Measurements from ENCODE around the gene RTN3. TPM values are rescaled to one million over a fixed set of nuclear protein-coding genes. Genes with fewer than 3 reads are reported as not detected.

RTN3 gene
- total RNA-seq, 1 experiment from 2014 or later, result 275 TPM

- BruUV-seq (replicated peaks), result no TSS peak
- intact Hi-C loops (cut with micrococcal nuclease; ENCODE audit: unreplicated experiment), result no loop called here
- TF ChIP-seq EZH2 (IDR thresholded peaks at IDR 0.05; ENCODE audit: borderline replicate concordance, low read depth, low read length, poor library complexity, severe bottlenecking), result no peak
- no peak for TF ChIP-seq CTCF (conservative IDR thresholded peaks at IDR 0.05; ENCODE audit: low read depth, low read length)
- H3K4me1 ChIP-seq (ENCODE audit: insufficient read depth, low read length, poor library complexity, severe bottlenecking), result peaks cover 21% of the 10 kb centered on the region
- DNase-seq (ENCODE audit: low spot score), result no peak
- no peaks in the 10 kb centered on the region for H3K36me3 ChIP-seq (ENCODE audit: insufficient read depth, low read length, poor library complexity, severe bottlenecking)
- no peaks in the 10 kb centered on the region for H3K9me3 ChIP-seq (ENCODE audit: low read depth, low read length, poor library complexity, severe bottlenecking)
- peak overlapping the region; percentile 31 for H3K27ac ChIP-seq (ENCODE audit: low read depth, low read length, poor library complexity, severe bottlenecking)
- POLR2A ChIA-PET (ENCODE audit: low non-redundant PET), result interaction anchor here (0.6 kb wide), 1 partner anchor 29 kb away, joined by 4 read pairs; no protein-coding TSS in a partner anchor
- no peak overlapping the region for H3K4me3 ChIP-seq (ENCODE audit: low read depth, low read length, poor library complexity, severe bottlenecking)
- CTCF ChIA-PET, result no interaction called here
- no peaks in the 10 kb centered on the region for H3K27me3 ChIP-seq (replicated peaks; ENCODE audit: insufficient read depth, low read depth, low read length, poor library complexity)
Observed at GRCh38 chr11:63699896-63700295, 18.6 kb downstream of the RTN3 start.

GRCh38 chr11:63705526-63705925 lies 24.2 kb downstream of the RTN3 start:
- intact Hi-C loops (cut with micrococcal nuclease; ENCODE audit: unreplicated experiment), result no loop called here
- ChIA-PET POLR2A (ENCODE audit: low non-redundant PET) (no interaction called here), CTCF (no interaction called here)
- peaks cover 7% of the 10 kb centered on the region for H3K36me3 ChIP-seq (ENCODE audit: insufficient read depth, low read length, poor library complexity, severe bottlenecking)
- TF ChIP-seq EZH2 (IDR thresholded peaks at IDR 0.05; ENCODE audit: borderline replicate concordance, low read depth, low read length, poor library complexity, severe bottlenecking) (no peak), CTCF (conservative IDR thresholded peaks at IDR 0.05; ENCODE audit: low read depth, low read length) (no peak)
- no peak overlapping the region for H3K4me3 ChIP-seq (ENCODE audit: low read depth, low read length, poor library complexity, severe bottlenecking)
- H3K27ac ChIP-seq (ENCODE audit: low read depth, low read length, poor library complexity, severe bottlenecking), result no peak overlapping the region
- no TSS peak for BruUV-seq (replicated peaks)
- H3K27me3 ChIP-seq (replicated peaks; ENCODE audit: insufficient read depth, low read depth, low read length, poor library complexity), result no peaks in the 10 kb centered on the region
- no peaks in the 10 kb centered on the region for H3K9me3 ChIP-seq (ENCODE audit: low read depth, low read length, poor library complexity, severe bottlenecking)
- no peak for DNase-seq (ENCODE audit: low spot score)
- peaks cover 17% of the 10 kb centered on the region for H3K4me1 ChIP-seq (ENCODE audit: insufficient read depth, low read length, poor library complexity, severe bottlenecking)

- POLR2A ChIA-PET (ENCODE audit: low non-redundant PET), result no interaction called here
- no TSS peak for BruUV-seq (replicated peaks)
- CTCF ChIA-PET, result no interaction called here
- no peak for DNase-seq (ENCODE audit: low spot score)
- TF ChIP-seq CTCF (conservative IDR thresholded peaks at IDR 0.05; ENCODE audit: low read depth, low read length) (no peak), EZH2 (IDR thresholded peaks at IDR 0.05; ENCODE audit: borderline replicate concordance, low read depth, low read length, poor library complexity, severe bottlenecking) (no peak)
- Histone ChIP-seq H3K4me1 (ENCODE audit: insufficient read depth, low read length, poor library complexity, severe bottlenecking) (peaks cover 21% of the 10 kb centered on the region), H3K4me3 (ENCODE audit: low read depth, low read length, poor library complexity, severe bottlenecking) (no peak overlapping the region), H3K36me3 (ENCODE audit: insufficient read depth, low read length, poor library complexity, severe bottlenecking) (peaks cover 7% of the 10 kb centered on the region), H3K27ac (ENCODE audit: low read depth, low read length, poor library complexity, severe bottlenecking) (no peak overlapping the region), H3K9me3 (ENCODE audit: low read depth, low read length, poor library complexity, severe bottlenecking) (no peaks in the 10 kb centered on the region), H3K27me3 (replicated peaks; ENCODE audit: insufficient read depth, low read depth, low read length, poor library complexity) (no peaks in the 10 kb centered on the region)
- intact Hi-C loops (cut with micrococcal nuclease; ENCODE audit: unreplicated experiment), result no loop called here
Observed at GRCh38 chr11:63708764-63709163, 27.5 kb downstream of the RTN3 start.
